GM18520 (cell line): ENCODE results near the gene ADAMTS9.
"Not testable (repeated sequence)": the region's sequence is repeated elsewhere in the genome, so short reads cannot be mapped to it uniquely, and the experiment has no call there.

Source experiments
- ATAC-seq: cut with Tn5 transposase; IDR thresholded peaks from one replicate; pipeline ENCODE4 v1.9.1; 2021; ENCODE audit not compliant: unreplicated experiment

Gene ADAMTS9

DNA sequence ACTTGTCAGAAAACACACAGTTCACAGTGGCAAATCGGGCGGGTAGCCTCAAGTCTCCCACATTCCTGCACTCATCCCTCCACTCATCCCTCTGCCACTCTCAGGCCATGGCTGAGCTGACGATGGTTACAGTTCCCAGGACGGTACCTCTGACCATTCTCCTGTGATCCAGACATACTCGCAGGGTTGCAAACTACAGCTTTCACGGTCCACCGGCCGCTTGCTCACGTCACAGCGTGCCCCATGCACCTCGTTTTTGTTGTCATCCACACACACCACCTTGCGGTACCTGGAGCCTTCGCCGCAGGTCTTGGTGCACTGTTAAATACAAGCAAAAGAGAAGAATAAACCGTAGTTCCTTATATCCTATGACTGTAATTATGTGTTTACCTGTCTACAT lies 137.1 kb downstream of the ADAMTS9 start:
- ATAC-seq = no peak

DNA sequence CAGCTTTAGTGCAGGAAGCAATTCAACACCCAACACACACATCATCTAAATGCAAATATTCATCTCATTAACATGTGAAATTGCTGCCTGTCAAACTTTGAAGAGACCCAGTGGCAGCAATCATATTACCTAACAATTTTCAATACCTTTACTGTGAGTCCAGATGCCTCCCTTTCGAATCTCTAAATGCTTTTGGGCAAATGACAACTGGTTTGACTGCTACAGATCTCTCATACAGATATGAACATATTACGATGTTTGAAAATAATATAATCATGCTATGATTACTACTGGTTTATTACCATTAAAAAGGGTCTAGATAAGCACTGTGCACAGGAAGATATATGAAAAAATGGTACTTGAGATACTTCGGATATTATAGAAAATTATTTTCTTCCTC lies 137.9 kb downstream of the ADAMTS9 start:
- no peak for ATAC-seq

DNA sequence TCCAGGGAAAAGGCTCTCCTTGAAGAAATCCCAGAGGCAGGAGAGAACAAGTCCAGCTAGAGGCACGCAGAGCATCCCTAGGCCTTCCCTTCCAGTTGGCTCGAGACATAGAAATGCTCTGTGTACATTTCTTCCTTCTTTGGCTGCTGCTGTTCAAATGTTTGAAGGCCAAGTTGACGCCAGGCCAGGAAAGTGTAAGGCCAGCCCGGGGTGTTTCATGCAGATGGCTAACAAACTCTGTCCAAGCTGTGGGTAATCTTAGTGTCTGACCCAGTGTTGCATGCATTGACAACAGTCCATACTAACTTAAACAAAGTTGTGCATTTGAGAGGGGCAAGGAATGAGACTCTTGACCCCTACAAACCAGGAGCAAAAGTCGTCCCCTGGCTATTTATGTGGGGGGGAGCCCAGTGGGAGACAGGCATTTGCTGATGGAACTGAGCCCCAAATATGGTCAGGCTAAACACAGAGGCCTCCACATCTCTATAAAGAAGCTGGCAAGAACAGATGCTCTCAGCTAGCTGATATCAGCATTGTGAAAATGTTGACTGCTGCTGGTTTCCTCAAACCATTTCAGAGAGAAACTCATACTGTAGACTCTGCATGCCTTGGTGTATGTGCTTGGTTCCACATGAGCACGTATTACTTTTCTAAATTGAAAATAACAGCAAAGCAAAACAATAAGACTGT lies 139.5 kb downstream of the ADAMTS9 start:
- no peak for ATAC-seq

DNA sequence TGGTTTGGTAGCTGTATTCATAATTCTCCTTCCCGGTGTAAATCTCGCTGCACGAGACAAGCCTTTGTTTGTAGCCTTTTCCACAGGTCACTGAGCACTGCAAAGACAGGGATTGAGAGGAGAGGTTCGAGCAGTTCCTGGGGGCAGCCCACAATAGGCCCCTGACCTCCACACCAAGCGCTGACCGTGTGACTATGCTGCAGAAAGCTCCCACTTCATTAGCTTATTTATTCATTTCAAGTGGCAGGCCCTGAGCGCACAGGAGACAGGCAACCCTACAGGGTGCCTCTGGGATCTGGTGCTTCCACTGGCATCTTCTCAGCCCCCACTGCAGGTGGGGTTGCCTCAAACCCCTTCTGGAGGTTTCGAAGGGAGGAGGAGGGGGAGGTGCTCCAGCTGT lies 140.9 kb downstream of the ADAMTS9 start:
- no peak for ATAC-seq

DNA sequence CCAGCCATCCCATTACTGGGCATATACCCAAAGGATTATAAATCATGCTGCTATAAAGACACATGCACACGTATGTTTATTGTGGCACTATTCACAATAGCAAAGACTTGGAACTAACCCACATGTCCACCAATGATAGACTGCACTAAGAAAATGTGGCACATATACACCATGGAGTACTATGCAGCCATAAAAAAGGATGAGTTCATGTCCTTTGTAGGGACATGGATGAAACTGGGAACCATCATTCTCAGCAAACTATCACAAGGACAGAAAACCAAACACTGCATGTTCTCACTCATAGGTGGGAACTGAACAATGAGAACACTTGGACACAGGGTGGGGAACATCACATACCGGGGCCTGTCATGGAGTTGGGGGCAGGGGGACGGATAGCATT lies 142.6 kb downstream of the ADAMTS9 start:
- not testable (repeated sequence) for ATAC-seq

DNA sequence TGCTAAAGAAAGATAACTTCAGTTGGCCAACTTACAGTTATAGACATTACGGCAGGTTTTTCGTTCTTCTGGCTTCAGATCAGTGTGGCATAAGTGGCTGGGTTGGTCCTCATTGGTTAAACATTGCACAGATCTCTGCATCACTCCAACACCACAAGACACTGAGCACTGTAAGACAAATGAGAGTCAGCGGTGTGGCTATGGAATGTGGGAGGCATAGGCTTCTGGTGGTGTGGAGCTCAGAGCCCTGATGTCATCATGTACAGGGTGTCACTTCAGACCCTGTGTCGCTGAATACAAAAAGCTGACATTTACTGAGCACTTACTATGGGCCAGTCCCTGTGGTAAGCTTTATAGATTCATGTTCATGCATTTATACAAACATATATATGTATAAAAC lies 146.0 kb downstream of the ADAMTS9 start:
- no peak for ATAC-seq

DNA sequence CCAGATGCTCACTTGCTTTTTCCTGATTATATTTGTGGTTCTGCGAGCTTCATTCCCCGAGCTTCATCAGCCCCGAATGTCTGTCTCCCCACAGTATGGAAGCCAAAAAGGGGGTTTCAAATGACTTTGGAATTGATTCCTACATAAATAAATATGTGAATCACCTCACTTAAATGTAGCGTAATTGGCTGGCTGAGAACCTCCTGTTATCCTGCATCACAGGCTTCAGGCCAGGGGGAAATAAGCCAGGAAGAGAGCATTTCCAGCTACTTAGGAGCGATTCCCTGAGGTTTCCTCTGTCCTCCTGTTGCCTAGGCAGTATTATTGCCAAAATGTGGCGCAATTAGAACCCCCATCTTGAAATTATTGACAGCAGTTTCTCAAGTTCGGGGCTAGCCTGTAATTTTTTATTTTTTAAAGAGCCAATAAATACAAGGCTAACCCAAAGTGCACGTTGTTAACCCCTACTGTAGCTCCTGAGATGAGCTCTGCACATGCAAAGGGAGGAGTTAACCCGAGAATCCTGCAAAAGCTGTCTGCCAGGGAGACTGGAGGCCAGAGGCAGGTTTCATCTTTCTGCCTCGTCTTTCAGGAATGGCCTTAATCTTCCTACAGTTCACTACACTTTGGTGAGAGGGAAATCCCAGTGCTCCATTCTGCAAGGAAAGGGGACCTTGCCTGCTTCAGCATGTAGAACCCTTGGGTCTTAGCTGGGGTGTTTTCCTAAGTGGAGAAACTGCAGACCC lies 148.2 kb downstream of the ADAMTS9 start:
- no peak for ATAC-seq

DNA sequence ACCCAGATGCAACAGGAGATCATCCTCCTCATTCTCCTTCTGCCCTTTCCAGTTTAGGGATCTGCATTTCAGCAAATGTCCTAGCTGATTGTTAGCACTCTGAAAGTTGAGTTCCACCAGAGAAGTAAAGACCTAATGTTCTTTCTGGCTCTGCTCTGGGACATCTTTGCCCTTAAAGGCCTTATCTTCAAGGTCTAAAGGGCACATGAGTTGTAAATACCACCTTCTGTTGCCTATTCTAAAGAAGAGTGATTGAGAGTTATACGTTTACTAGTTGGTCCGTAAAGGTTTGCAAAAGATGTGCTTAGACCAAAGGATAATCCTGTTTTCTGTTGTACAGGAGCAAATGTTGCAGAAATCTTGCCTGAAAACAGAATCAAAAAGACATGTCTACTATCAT lies 151.6 kb downstream of the ADAMTS9 start:
- no peak for ATAC-seq

DNA sequence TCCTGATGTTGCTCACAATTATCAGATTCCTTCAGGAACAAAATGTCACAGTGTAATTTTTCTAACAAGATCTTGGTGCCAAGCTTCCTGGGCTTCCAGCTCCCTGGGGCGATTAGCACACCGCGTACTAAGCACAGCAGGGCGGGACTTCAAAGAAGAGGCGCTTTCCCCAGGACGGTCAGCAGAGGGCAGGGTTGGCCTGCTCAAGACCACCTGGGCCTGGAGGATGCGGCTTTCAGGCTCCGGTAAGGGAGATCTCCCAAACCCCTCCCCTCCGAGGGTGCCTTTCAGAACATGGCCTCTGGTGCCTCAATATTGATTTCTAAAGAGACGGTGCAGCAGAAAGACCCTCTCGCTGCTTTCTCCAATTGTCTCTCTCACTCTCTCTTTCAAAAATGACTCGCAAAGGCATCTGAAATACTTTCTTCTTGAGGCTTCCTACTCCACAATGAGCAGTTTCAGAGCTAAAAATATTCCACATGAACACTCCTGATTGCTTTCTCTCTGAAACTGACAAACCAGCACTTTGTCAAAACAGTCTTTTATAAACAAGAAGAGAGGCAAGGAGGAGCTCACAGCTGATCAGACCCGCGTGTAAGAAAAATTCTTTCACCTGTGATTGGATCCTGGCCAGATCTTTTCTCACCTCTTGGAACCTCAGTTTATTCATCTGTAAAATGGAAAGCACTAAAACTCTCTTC lies 154.0 kb downstream of the ADAMTS9 start:
- peak; percentile 91 for ATAC-seq

DNA sequence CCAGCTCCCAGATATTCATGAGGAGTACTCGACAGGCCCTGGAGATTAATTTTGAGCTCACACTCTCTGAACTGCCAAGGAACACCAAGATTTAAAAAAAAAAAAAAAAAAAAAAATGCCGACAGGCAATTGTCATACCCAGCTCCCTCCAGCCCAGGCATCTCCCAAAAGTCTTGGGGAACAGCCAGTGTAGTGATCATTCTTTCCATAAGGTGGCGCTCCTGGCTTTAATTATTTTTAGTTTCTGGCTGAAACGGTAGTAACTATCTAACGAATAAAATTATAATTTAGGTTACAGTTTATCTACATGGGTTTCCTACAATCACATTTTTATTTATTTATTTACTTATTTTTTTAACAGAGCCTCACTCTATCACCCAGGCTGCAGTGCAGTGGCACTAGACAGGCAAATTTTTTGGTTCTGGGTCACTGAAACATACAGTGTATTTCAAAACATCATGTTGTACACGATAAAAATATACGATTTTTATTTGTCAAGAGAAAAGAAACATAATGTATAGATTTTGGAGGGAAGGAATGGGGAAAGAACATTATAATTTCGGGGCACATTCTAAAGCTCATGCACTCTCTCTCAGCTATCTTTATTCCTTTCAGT lies 157.3 kb downstream of the ADAMTS9 start:
- no peak for ATAC-seq

DNA sequence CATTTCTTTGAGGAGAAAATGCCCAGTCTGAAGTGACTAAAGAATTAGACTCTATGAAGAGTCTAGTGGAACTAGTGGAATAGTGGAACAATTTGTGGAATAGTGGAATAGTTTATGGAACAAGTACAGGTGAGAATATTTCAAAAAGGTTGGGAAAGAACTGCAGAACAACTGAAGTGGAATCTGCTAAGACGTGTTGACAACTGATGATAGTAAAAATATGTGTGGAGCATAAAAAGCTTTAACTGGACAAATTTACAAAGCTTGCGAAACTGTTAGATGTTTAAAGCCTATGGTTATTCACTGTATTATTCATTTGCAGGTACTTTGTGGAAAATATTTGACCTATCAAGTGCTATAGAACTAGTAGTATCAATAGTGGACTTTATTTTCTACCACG lies 164.5 kb downstream of the ADAMTS9 start:
- ATAC-seq = no peak

DNA sequence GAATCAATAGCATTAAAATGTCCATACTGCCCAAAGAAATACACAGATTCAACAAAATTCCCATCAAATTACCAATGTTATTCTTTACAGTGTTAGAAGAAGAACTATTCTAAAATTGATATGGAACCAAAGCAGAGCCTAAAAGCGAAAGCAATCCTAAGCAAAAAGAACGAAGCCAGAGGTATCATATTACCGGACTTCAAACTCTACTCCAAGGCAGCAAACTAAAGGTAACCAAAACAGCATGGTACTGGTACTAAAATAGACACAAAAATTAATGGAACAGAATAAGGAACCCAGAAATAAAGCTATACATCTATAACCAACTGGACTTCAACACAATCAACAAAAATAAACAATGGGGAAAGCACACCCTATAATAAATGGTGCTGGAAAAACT lies 167.5 kb downstream of the ADAMTS9 start:
- ATAC-seq = no peak

DNA sequence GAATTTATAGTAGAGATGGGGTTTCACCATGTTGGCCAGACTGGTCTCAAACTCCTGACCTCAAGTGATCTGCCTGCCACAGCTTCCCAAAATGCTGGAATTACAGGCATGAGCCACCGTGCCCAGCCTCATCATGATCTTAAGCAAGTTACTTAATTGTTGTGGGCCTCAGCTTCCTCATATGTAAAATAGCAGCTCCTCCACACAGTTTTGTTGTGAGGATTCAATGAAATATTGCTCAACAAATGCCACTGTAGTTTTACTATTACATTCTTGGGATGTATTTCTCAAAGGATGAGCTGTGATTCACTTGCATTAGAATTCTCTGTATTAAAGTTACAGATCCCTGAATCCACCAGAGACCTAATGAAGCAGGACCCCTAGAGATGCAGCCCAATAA lies 168.8 kb downstream of the ADAMTS9 start:
- no peak for ATAC-seq

DNA sequence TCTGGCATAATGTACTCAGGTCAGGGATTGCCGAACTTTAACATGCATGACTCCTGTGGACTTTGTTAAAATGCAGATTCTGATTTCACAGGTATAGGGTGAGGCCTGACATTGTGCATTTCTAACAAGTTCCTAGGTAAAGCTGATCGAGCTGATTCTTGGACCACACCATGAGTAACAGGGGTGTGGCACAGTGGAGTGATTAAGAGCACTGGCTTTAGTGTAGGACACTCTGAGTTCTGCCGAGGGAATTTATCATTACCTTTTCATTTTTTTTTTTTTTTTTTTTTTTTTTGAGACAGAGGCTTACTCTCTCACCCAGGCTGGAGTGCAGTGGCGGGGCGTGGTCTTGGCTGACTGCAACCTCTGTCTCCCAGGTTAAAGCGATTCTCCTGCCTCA lies 169.3 kb downstream of the ADAMTS9 start:
- no peak for ATAC-seq

DNA sequence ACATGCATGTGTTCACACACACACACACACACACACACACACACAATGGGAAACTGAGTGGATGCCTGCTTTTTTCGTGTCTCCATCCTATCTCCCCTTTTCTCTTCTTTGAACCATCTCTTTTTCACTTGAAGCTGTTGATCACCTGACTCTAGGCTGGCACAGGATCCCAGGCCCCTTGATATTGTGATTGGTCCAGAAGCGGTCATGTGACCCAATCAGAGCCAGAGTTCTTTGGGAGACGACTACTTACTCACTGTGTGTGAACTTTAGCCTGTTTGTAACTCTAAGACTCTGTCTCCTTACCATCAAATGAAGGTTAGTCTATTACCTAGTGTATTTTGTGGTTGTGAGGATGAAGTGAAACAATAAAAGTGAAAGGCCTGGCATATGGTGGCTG lies 172.9 kb downstream of the ADAMTS9 start:
- no peak for ATAC-seq

DNA sequence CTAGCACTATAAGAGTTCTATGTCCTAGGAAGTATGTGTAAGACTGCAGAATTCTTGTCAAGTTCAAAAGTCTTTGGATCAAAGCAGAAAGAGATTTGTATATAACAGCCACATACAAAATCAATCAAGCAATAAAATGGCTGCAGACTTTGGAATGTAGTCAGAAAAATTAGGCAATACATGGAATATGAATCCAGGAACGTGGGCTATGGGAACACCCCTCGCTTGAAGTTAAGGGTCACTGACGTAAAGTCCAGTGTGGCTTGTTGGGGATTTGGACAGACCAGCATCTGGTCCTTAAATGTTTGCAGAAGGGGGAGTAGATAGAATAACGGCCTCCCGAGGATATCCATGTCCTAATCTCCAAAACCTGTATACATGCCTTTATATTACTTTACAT lies 178.6 kb downstream of the ADAMTS9 start:
- no peak for ATAC-seq

DNA sequence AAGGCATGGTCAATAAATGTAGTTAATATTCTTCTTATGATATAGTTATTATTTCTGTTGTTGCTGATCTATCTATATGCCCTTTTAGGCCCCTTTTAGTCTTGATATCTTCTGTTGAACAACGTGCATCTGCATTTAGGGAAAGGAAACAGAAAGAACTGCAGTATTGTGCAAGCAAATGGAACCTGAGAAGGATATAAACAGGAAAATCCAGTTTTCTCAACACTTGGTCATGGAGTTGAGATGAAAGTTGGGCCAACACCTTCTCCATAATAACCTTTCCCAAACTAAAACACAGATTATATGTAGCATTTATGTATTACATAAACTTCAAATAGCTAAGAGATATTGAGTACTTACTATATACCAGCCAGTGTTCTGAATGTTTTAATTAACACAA lies 179.7 kb downstream of the ADAMTS9 start:
- ATAC-seq = no peak

DNA sequence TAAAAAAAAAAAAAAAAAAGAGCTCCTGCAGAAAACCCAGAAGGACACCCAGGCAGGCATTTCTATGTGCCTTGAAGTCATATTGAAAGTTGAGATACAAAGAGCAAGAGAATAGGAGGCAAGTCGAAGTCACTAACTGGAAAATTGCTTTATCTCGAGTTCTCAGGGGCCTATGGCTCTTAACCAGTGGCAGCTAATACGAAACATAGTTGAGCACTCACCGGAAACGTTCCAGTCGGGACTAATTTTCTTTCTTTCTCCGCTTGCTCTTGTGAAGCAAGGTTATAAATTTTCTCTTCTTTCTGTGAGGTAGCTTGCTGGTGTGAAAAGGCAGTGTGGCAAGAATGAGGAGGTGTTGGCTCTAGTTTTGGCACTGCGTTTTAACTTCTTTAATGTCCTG lies 181.5 kb downstream of the ADAMTS9 start:
- ATAC-seq = no peak

DNA sequence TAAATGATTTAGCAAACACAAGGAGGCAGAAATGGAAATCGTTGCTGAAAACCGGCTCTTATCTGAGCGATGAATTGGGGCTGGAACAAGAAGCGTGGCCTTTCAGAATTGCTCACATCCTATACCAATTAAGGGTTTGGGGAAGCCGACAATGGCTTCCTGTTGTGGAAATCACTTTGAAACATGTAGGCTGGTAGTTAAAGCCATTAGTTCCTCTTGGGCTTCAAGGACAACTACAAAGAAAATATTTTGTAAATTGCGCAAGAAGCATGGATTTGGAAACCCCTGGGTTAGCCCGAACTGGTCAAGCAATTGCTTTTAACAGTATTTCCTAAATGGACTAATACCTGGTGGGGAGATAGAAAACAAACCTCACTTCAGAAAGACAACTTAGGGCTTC lies 182.4 kb downstream of the ADAMTS9 start:
- ATAC-seq = no peak

DNA sequence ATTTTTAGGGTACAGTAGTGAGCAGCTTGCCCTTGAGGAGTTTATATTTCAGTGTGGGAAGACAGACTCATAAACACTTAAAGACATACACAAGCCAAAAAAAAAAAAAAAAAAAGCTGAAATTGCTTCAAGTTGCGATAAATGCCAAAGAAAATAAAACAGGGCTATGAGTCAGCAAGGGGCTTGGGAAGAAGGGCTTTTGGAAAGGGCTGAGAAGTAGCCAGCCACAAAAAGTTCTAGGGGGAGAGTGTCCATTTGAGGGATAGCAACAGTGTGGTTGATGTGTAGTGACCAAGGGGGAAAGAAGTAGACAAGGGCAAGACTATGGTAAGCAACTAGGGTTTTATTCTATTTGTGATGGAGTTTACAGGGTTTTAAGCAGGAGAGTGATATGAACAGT lies 185.5 kb downstream of the ADAMTS9 start:
- no peak for ATAC-seq

DNA sequence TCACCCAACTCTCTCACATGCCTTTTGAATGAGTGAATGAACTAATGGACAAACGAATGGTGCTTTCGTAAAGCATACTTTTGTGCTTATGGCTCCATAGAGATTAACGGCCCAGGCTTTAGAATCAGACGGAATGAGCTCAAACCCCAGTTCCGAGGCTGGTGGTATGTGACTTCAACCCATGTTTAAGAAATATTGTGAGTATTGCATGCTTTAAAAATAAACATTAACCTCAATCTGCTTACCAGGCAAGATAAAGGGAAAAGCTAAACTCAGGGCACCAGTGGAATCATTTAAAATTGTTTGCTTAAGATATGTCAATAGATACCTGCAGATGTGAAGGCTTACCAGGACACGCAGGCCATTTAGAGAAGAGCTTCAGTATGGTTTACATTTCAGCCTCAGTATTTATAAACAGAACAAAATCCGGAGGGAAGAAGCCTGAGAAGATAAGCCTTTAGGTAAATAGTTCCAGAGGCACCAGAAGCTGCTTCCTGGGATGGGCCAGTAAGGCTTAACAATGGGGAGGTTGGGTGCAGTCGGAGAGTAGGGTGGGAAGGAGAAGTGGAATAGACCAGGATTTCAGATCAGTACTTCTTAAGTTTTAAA lies 186.4 kb downstream of the ADAMTS9 start:
- ATAC-seq = no peak
